Trophoblast cell (in vitro differentiated cells and primary cell): ENCODE results near the gene GYS1.

Source experiments
- DNase-seq, 2 donors: peaks; one replicate each; pipeline ENCODE4 v3.0.0-alpha.2; 2016
- H2AFZ ChIP-seq: 2 replicates; pipeline ENCODE4 v1.6.1; 2013; ENCODE audit warnings: low read length, moderate library complexity, mild to moderate bottlenecking; ENCODE audit not compliant: insufficient read depth, poor library complexity
- H2AK5ac ChIP-seq: 2 replicates; pipeline ENCODE4 v1.6.1; 2013; ENCODE audit warnings: mild to moderate bottlenecking, low read length
- H2BK120ac ChIP-seq: 2 replicates; pipeline ENCODE4 v1.6.1; 2013; ENCODE audit warnings: low read length, mild to moderate bottlenecking, moderate library complexity; ENCODE audit not compliant: insufficient read depth, poor library complexity
- H2BK12ac ChIP-seq: 2 replicates; pipeline ENCODE4 v1.6.1; 2013; ENCODE audit warnings: mild to moderate bottlenecking, low read length, moderate library complexity
- H2BK5ac ChIP-seq: 2 replicates; pipeline ENCODE4 v1.6.1; 2013; ENCODE audit warnings: low read length, low read depth, moderate library complexity, mild to moderate bottlenecking; ENCODE audit not compliant: poor library complexity
- H3K14ac ChIP-seq: 2 replicates; pipeline ENCODE4 v1.6.1; 2013; ENCODE audit warnings: mild to moderate bottlenecking, low read length
- H3K18ac ChIP-seq: 2 replicates; pipeline ENCODE4 v1.6.1; 2013; ENCODE audit warnings: mild to moderate bottlenecking, low read length
- H3K23ac ChIP-seq: 2 replicates; pipeline ENCODE4 v1.6.1; 2013; ENCODE audit warnings: low read length
- H3K27ac ChIP-seq: 2 replicates; pipeline ENCODE4 v1.5.1; 2013; ENCODE audit warnings: low read depth, mild to moderate bottlenecking, inconsistent platforms, low read length, moderate library complexity
- H3K27me3 ChIP-seq: 2 replicates; pipeline ENCODE4 v1.6.1; 2013; ENCODE audit warnings: inconsistent platforms, mild to moderate bottlenecking, low read length, moderate library complexity; ENCODE audit not compliant: insufficient read depth
- H3K36me3 ChIP-seq, 2 experiments: 1 replicate in 1 of 2; 2 replicates in 1 of 2; pipeline ENCODE4 v1.6.1; 2013; ENCODE audit warnings: low read length in 2 of 2, mild to moderate bottlenecking in 2 of 2, moderate library complexity in 1 of 2; ENCODE audit not compliant: insufficient read depth in 2 of 2, control insufficient read depth in 1 of 2
- H3K4ac ChIP-seq: 2 replicates; pipeline ENCODE4 v1.6.1; 2013; ENCODE audit warnings: low read depth, mild to moderate bottlenecking, low read length, moderate library complexity
- H3K4me1 ChIP-seq, 2 experiments: 1 replicate in 1 of 2; 2 replicates in 1 of 2; pipeline ENCODE4 v1.6.1; 2013; ENCODE audit warnings: low read length in 2 of 2, mild to moderate bottlenecking in 2 of 2, moderate library complexity in 1 of 2; ENCODE audit not compliant: insufficient read depth in 2 of 2, control insufficient read depth in 1 of 2
- H3K4me2 ChIP-seq: 2 replicates; pipeline ENCODE4 v1.6.1; 2013; ENCODE audit warnings: inconsistent platforms, mild to moderate bottlenecking, low read length, moderate library complexity
- H3K4me3 ChIP-seq: 2 replicates; pipeline ENCODE4 v1.5.1; 2013; ENCODE audit warnings: mild to moderate bottlenecking, low read depth, low read length, inconsistent platforms
- H3K79me1 ChIP-seq: one replicate; pipeline ENCODE4 v1.6.1; 2013; ENCODE audit warnings: low read length
- H3K79me2 ChIP-seq: 2 replicates; pipeline ENCODE4 v1.6.1; 2013; ENCODE audit warnings: low read length, mild to moderate bottlenecking; ENCODE audit not compliant: control insufficient read depth, insufficient read depth, poor library complexity
- H3K9ac ChIP-seq: 2 replicates; pipeline ENCODE4 v1.6.1; 2013; ENCODE audit warnings: mild to moderate bottlenecking, low read length
- H3K9me3 ChIP-seq: 2 replicates; pipeline ENCODE4 v1.6.1; 2013; ENCODE audit warnings: low read depth, mild to moderate bottlenecking, control low read depth, inconsistent platforms, low read length; ENCODE audit not compliant: insufficient read depth
- H4K12ac ChIP-seq: 2 replicates; pipeline ENCODE4 v1.6.1; 2013; ENCODE audit warnings: low read depth, mild to moderate bottlenecking, low read length, moderate library complexity
- H4K8ac ChIP-seq: 2 replicates; pipeline ENCODE4 v1.6.1; 2013; ENCODE audit warnings: low read depth, mild to moderate bottlenecking, low read length, moderate library complexity
- H4K91ac ChIP-seq: one replicate; pipeline ENCODE4 v1.6.1; 2013; ENCODE audit warnings: low read depth, mild to moderate bottlenecking, low read length, moderate library complexity
- WGBS: extraction: QIAGEN DNeasy Blood & Tissue Kit; methylation state at CpG from one replicate; pipeline ENCODE4 v1.1.7; 2013; ENCODE audit warnings: missing lambda C conversion rate; ENCODE audit not compliant: insufficient read length, insufficient coverage; ENCODE audit errors: extremely low coverage; 5-methylcytosine and 5-hydroxymethylcytosine counted together

Gene GYS1

DNA sequence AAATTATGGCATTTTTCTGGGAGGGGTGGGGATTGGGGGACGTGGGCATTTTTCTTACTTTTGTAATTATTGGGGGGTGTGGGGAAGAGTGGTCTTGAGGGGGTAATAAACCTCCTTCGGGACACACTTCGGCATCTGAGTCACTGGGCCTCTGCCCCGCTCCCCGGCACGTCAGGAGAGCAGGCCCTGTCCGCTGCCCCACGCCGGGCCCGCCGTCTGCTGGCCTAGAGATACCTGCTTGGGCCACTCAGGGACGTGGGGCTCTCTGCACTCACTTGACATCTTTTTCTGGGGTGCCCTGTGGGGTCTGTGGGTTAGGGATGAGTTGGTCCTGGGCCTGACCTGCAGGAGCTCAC lies 31.5 kb downstream of the GYS1 start:
- Histone ChIP-seq H4K12ac (peak overlapping the region; percentile 1), H3K9me3 (no peaks in the 10 kb centered on the region), H3K79me1 (peaks cover 31% of the 10 kb centered on the region), H3K27ac (peak overlapping the region; percentile 39), H3K36me3 (peaks cover 14 to 26% of the 10 kb centered on the region in 2 experiments), H3K79me2 (peaks cover 16% of the 10 kb centered on the region), H2BK12ac (peak overlapping the region; percentile 41), H3K4ac (peak overlapping the region; percentile 13), H2BK5ac (no peak overlapping the region), H2AFZ (no peak overlapping the region), H4K91ac (peak overlapping the region; percentile 52), H3K9ac (no peak overlapping the region), H2AK5ac (no peak overlapping the region), H3K18ac (peak overlapping the region; percentile 2), H3K14ac (no peak overlapping the region), H3K4me3 (no peak overlapping the region), H3K23ac (no peak overlapping the region), H3K4me1 (peaks cover 25 to 27% of the 10 kb centered on the region in 2 experiments), H2BK120ac (no peak overlapping the region), H4K8ac (peak overlapping the region; percentile 7), H3K27me3 (no peaks in the 10 kb centered on the region), H3K4me2 (no peak overlapping the region)
- no peak for DNase-seq
- no CpG with 5 or more reads among the region's 12 CpGs for WGBS

DNA sequence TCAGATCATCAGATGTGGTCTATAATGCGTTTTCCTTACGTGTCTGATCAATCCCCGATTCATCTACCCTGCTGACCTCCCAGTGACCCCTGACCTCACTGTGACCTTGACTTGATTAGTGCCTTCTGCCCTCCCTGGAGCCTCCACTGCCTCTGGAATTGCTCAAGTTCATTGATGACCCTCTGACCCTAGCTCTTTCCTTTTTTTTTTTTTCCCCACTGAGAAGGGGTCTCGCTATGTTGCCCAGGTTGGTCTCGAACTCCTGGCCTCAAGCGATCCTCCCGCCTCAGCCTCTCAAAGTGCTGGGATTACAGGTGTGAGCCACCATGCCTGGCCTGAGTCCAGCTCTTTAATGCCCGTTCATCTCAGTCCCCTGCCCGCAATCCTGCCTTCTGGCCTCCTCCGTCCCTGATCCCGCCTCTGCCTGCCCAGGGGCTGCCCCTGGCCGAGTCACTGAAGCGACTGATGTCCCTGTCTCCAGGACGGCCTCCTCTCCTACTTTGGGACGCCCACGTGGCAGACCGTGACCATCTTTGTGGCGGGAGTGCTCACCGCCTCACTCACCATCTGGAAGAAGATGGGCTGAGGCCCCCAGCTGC lies 32.0 kb downstream of the GYS1 start:
- no peak overlapping the region for H3K9ac ChIP-seq
- no CpG with 5 or more reads among the region's 19 CpGs for WGBS
- no peak overlapping the region for H3K14ac ChIP-seq
- H4K8ac ChIP-seq: no peak overlapping the region
- no peak overlapping the region for H3K27ac ChIP-seq
- H3K4ac ChIP-seq: no peak overlapping the region
- H2BK120ac ChIP-seq: no peak overlapping the region
- peaks cover 31% of the 10 kb centered on the region for H3K79me1 ChIP-seq
- DNase-seq: no peak
- H3K27me3 ChIP-seq: no peaks in the 10 kb centered on the region
- H3K4me1 ChIP-seq: peaks cover 25 to 29% of the 10 kb centered on the region in 2 experiments
- H2BK5ac ChIP-seq: no peak overlapping the region
- H3K36me3 ChIP-seq: peaks cover 12 to 26% of the 10 kb centered on the region in 2 experiments
- no peak overlapping the region for H4K91ac ChIP-seq
- H3K4me2 ChIP-seq: no peak overlapping the region
- H3K79me2 ChIP-seq: peaks cover 16% of the 10 kb centered on the region
- no peak overlapping the region for H2BK12ac ChIP-seq
- no peak overlapping the region for H3K23ac ChIP-seq
- H2AFZ ChIP-seq: no peak overlapping the region
- H3K9me3 ChIP-seq: no peaks in the 10 kb centered on the region
- H4K12ac ChIP-seq: no peak overlapping the region
- H3K18ac ChIP-seq: no peak overlapping the region
- H2AK5ac ChIP-seq: no peak overlapping the region
- no peak overlapping the region for H3K4me3 ChIP-seq

DNA sequence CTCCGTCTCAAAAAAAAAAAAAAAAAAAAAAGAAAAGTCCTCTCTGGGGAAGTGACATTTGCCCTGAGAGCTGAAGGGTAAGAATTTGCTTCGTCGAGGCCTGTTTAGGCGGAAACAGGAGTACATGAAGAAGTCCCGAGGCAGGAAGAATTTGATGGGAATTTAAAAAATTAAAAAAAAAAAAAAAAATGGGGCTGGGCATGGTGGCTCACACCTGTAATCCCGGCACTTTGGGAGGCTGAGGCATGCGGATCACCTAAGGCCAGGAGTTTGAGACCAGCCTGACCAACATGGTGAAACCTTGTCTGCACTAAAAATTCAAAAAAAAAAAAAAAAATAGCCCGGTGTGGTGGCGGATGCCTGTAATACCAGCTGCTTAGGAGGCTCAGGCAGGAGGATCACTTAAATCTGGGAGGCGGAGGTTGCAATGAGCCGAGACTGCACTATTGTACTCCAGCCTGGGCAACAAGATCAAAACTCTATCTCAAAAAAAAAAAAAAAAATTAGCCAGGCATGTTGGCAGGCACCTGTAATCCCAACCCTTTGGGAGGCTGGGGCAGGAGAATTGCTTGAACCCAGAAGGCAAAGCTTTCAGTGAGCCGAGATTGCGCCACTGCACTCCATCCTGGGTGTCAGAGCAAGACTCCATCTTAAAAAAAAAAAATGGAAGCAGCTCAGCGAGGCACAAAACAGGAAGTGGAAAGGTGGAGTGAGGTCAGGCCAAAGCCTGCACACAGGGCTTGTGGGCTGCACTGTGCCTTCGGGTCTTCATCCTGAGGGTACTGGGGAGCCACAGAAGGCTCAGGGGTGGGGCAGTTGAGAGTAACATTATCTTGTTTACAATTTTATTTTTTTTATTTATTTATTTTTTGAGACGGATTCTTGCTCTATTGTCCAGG lies 33.5 kb downstream of the GYS1 start:
- Histone ChIP-seq H2BK12ac (no peak overlapping the region), H4K91ac (no peak overlapping the region), H4K8ac (no peak overlapping the region), H3K14ac (no peak overlapping the region), H3K79me1 (peaks cover 35% of the 10 kb centered on the region), H3K4me3 (no peak overlapping the region), H3K4ac (no peak overlapping the region), H3K27ac (no peak overlapping the region), H3K9ac (no peak overlapping the region), H2AK5ac (no peak overlapping the region), H2BK120ac (no peak overlapping the region), H4K12ac (no peak overlapping the region), H3K27me3 (no peaks in the 10 kb centered on the region), H3K23ac (no peak overlapping the region), H3K9me3 (no peaks in the 10 kb centered on the region), H2AFZ (no peak overlapping the region), H3K36me3 (peaks cover 15 to 26% of the 10 kb centered on the region in 2 experiments), H2BK5ac (no peak overlapping the region), H3K18ac (no peak overlapping the region), H3K4me2 (no peak overlapping the region), H3K79me2 (peaks cover 20% of the 10 kb centered on the region), H3K4me1 (peaks cover 31 to 38% of the 10 kb centered on the region in 2 experiments)
- DNase-seq: peak; percentile 82 to 95
- no CpG with 5 or more reads among the region's 16 CpGs for WGBS

DNA sequence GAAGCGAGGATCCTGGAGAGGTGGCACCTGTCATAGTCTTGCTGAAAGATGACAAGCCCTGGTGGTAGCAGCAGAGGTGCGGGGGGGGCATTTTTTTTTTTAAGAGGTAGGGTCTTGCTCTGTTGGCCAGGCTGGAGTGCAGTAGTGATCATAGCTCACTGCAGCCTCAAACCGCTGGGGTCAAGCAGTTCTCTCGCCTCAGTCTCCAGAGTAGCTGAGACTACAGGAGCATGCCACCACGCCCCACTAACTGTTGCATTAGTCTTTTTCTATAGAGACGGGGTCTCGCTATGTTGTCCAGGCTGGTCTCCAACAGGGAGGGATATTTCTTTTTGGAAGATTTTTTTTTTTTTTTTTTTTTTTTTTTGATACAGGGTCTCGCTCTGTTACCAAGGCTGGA lies 35.1 kb downstream of the GYS1 start:
- H3K4ac ChIP-seq: no peak overlapping the region
- H4K12ac ChIP-seq: no peak overlapping the region
- H3K9ac ChIP-seq: no peak overlapping the region
- no peak overlapping the region for H2BK120ac ChIP-seq
- H3K23ac ChIP-seq: no peak overlapping the region
- no peak overlapping the region for H3K4me3 ChIP-seq
- H4K91ac ChIP-seq: no peak overlapping the region
- H2AK5ac ChIP-seq: no peak overlapping the region
- no peaks in the 10 kb centered on the region for H3K9me3 ChIP-seq
- peaks cover 18 to 26% of the 10 kb centered on the region in 2 experiments for H3K4me1 ChIP-seq
- WGBS: no CpG with 5 or more reads among the region's 8 CpGs
- no peak overlapping the region for H2BK5ac ChIP-seq
- no peak overlapping the region for H3K27ac ChIP-seq
- H3K18ac ChIP-seq: no peak overlapping the region
- H3K79me1 ChIP-seq: peaks cover 22% of the 10 kb centered on the region
- peaks cover 15 to 26% of the 10 kb centered on the region in 2 experiments for H3K36me3 ChIP-seq
- H2BK12ac ChIP-seq: no peak overlapping the region
- H3K27me3 ChIP-seq: no peaks in the 10 kb centered on the region
- H3K79me2 ChIP-seq: peaks cover 13% of the 10 kb centered on the region
- DNase-seq: no peak
- H3K14ac ChIP-seq: no peak overlapping the region
- no peak overlapping the region for H3K4me2 ChIP-seq
- H2AFZ ChIP-seq: no peak overlapping the region
- no peak overlapping the region for H4K8ac ChIP-seq
